ENCODE data around the gene SOX14.

The SOX14 gene

DNA sequence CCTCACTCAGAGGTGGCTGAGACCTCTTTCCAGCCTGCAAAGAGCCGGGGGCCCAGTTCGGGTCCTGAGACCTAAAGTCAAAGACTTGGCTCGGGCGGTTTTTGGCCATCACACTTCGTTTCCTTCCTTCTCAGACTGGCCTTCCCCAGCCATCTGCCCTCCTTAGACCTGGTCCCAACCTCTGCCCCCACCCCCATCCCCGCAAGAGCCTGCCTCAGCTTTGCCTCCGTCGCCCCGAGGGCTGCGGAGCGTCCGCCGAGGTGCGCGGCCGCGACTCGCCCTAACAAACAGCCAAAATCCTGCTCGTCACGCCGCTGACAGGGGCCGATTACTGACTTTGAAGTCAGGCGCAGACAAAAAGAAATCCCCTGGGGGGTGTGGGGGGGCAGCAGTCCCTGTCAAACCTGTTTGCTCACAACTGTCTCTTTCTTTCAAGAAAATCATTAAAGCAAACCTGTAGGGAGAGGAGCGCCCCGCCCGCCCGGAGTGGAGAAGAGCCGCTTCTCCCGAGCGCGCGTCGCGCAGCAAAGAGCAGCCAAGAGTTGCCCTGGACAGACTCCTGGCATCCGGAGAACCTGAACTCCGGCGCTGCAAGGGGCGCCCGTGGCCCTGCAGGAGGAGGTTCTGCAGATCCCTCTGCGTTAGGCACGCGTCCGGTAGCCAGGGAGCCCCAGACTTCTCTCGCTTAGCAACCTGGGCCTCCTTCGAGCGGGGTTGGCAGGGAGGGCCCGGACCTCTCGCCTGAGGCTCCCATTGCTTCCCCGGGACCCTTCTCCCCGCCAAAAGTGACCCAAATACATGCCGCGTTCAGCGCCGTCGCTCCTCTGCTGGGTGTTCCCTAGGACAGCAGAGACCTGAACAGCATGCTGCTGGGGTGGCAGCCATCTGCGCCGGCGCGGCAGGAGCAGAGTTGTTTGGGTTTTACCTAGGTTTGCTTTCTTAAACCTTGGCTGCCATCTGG, 4.5 kb downstream of the SOX14 start:
- DNase-seq, result no peak

DNA sequence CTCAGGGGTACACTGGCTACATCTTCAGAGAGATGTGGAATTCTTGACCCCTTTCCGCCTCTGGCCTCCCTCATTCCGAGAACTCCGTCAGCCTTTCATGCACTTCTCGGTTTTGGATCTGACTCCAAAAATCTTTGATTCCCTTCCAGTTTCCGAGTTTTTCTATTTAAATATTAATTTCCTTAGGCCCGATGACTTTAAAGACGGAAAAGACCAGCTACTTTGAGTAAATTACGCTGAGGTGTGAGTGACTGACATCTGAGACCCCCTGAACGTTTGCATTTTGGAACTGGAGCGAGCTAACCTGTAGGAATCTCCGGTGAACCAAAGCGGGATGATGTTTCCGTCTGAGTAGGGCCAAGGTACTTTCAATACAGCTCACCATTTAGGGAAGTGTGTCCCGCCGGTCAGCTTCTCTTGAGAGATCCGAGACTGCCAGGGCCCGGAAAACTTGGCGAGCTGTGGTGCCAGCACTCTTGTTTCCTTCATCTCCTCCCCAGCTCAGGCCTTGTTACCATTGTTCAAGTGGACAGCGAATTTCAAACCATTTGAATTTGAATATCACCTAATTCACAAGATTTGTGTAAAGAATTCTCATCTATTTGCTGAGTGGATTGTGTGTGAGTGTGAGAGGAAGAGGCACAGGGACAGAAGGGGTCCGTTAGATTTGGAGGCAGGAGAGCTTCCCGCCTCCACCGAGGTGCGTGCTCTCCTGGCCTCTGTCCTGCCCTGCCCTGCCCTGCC, 5.4 kb downstream of the SOX14 start:
- DNase-seq, result no peak

GRCh38 chr3:137770066-137770834, 6.1 kb downstream of the SOX14 start:
- DNase-seq, result no peak

DNA sequence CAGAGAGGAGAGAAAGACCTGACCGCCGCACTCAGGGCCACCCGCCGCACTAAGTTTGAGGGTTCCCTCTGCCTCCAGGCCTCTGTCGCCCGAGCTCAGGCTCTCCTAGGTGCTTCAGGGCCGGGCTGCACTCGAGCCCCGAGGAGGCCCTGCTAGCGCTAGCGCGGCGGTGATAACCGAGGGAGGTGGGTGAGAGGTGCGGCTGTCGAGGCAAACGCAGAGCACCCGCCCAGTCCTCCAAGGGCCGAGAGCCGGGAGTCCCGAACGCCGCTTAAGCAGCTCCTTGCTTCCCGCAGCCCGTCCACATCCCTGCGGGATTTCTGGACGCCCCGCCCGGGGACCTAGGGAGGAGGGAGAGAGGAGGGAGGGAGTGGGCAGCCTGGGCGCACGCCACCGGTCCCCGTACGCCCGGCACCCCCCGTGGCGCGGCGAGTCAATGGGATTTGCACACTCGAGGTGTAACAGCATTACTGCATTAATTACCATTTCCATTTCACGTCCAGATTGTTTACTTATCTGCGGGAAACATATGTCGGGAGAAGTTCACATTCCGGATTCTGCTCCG, 6.8 kb downstream of the SOX14 start:
- no peak for DNase-seq

GRCh38 chr3:137771401-137772213, 7.5 kb downstream of the SOX14 start:
- no peak for DNase-seq

DNA sequence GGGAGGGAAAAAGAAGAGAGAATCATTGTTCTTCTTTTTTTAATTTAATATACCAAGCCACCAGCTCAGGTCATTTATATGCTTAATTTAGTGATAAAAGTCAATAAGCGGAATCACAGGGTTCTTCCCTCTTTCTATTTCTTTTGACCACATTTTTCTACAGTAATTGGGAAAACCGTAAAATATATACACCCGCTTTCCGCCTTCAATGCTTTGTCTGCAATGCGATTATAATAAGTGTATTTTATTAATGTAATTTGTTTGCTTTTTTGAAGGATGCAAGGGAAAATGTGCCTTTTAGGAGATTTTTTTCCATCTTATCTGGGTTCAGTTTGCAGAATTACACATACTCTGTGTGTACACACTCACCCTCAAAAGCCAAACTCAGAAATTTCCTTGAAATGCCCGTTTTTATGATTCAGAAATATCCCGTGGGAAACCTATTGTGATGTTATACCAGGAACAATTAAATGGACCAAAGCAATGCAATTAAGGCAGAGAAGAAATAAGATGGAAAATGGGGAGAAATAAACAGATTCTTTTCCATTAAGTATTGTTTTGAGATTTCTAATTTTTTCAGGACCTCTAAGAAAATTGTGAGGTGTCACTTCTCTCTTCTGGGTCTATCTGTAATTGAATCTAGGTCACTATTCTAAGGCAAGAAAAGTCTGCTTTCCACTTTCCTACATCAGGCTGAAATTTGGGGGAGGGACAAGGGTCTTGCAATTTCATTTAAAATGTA, 8.3 kb downstream of the SOX14 start:
- no peak for DNase-seq

- no peak for DNase-seq
Measured at GRCh38 chr3:137778941-137779340, 14.8 kb downstream of the SOX14 start.

DNA sequence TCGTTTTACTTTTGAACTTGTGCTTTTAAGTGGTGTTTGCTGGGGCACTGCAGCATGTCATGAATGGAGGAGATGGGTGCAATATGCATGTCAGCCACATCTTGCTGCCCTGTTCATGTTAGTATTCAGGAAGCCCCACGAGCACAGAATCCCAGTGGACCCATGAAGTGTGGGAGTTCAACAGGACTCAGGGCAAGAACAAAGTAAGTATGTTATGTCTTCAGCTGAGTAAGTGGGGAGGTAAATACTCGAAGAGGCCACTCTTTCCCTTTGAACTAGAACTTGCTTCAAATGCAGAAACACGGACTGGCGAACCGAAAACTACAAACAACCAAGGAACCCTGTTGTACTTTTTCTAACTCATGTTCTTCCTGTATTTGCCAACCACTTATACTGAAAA, 23.4 kb downstream of the SOX14 start:
- DNase-seq, result no peak

- peak; percentile 13 for DNase-seq
Measured at GRCh38 chr3:137789236-137789635, 25.1 kb downstream of the SOX14 start.

DNA sequence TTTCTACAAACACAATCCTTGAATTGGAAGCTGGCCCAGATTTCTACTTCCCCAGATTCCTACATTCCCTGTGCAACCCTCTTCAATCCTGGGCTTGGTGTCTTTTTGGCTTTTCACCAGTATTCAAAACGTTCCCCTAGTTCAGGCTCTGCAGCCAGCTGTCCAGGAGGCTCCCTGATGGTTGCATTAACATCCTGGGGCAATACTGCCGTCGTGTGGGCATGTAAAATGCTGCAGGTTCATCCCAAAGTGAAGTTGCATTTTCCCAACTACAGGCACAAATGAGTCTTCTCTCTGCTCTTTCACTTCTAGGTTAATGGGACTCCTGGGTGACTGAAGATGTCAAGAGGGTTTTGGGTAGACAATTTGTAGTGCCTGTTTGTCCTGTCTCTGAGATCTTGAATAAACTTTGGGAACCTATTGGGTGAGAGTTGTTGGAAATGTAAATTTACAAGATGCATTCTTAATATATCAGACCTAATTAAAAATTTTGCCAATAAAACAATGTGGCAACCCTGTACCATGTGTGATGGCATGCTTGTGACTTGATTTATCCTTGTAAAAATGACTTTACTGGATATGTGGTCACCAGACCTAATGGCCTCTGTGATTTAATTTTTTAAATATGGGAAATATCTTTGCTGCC, 28.6 kb downstream of the SOX14 start:
- peak; percentile 12 for DNase-seq

- DNase-seq, result no peak
Measured at GRCh38 chr3:137796993-137797392, 32.9 kb downstream of the SOX14 start.

DNA sequence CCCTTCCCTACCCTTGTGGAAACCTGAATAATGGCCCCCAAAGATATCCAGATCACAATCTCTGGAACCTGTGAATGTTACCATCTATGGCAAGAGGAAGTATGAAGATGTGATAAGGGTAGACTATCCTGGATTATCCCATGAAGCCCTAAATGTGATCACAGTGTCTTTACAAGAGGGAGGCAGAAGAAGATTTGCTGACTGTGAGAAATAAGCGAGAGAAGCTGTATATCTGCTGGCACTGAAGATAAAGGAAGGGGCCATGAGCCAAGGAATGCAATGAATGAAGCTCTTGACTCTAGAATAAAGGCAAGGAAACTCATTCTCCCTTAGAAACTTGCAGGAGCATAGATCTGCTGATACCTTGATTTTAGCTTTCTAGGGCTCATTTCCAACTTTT, 39.1 kb downstream of the SOX14 start:
- no peak for DNase-seq

- DNase-seq, result no peak
Measured at GRCh38 chr3:137807998-137808397, 43.9 kb downstream of the SOX14 start.

GRCh38 chr3:137809509-137809908, 45.4 kb downstream of the SOX14 start:
- DNase-seq, result no peak

- no peak for DNase-seq
Measured at GRCh38 chr3:137812023-137812422, 47.9 kb downstream of the SOX14 start.

- no peak for DNase-seq
Measured at GRCh38 chr3:137815251-137815650, 51.1 kb downstream of the SOX14 start.
